Natural killer cell (primary cell): ENCODE results near the gene ARMC10. TPM values are rescaled to one million over a fixed set of nuclear protein-coding genes. Genes with fewer than 3 reads are reported as not detected.
A peak's percentile ranks its signal among the peaks of the same experiment; 100 is the strongest.

Source experiments
- ATAC-seq, 3 donors: fragments of 150-1000 bp in 2 of 3; fragments of 200-7000 bp in 1 of 3; cut with Tn5 transposase; 1 replicate in 1 of 3; 2 replicates in 2 of 3; pipeline ENCODE4 v1.10.0; 2021; ENCODE audit warnings: mild to moderate bottlenecking in 2 of 3, moderate library complexity in 2 of 3
- DNase-seq, 2 donors: peaks; one replicate each; pipeline versions ENCODE4 v3.0.0 to v3.0.0-alpha.2; 2013 to 2021; ENCODE audit warnings: mixed read lengths in 1 of 2
- H3K27ac ChIP-seq: one replicate; pipeline ENCODE4 v1.5.1; 2013; ENCODE audit warnings: mild to moderate bottlenecking, low read length
- H3K27me3 ChIP-seq: one replicate; pipeline ENCODE4 v1.6.1; 2013; ENCODE audit warnings: low read length; ENCODE audit not compliant: control insufficient read depth, insufficient read depth
- H3K36me3 ChIP-seq: one replicate; pipeline ENCODE4 v1.6.1; 2013; ENCODE audit warnings: low read length; ENCODE audit not compliant: control insufficient read depth, insufficient read depth
- H3K4me1 ChIP-seq: one replicate; pipeline ENCODE4 v1.6.1; 2013; ENCODE audit warnings: low read length; ENCODE audit not compliant: control insufficient read depth, insufficient read depth
- H3K4me3 ChIP-seq: one replicate; pipeline ENCODE4 v1.5.1; 2013; ENCODE audit warnings: low read length
- H3K9me3 ChIP-seq: one replicate; pipeline ENCODE4 v1.6.1; 2013; ENCODE audit warnings: low read length; ENCODE audit not compliant: control insufficient read depth, insufficient read depth
- H3K27ac Mint-ChIP-seq, 2 donors: one replicate each; pipeline ENCODE4 v1.8.0; 2022; ENCODE audit warnings: mild to moderate bottlenecking in 2 of 2, mixed read lengths in 2 of 2, moderate library complexity in 1 of 2
- H3K27me3 Mint-ChIP-seq, 2 donors: one replicate each; pipeline ENCODE4 v1.8.0; 2022; ENCODE audit warnings: low read depth in 2 of 2, mixed read lengths in 2 of 2
- H3K36me3 Mint-ChIP-seq: one replicate; pipeline ENCODE4 v1.8.0; 2022; ENCODE audit warnings: mixed read lengths
- H3K4me1 Mint-ChIP-seq, 2 donors: one replicate each; pipeline ENCODE4 v1.8.0; 2022; ENCODE audit warnings: mixed read lengths in 2 of 2
- H3K4me3 Mint-ChIP-seq: one replicate; pipeline ENCODE4 v1.8.0; 2022; ENCODE audit warnings: mild to moderate bottlenecking, moderate library complexity, mixed read lengths
- H3K9me3 Mint-ChIP-seq, 2 donors: one replicate each; pipeline ENCODE4 v1.8.0; 2022; ENCODE audit warnings: mixed read lengths in 2 of 2
- CTCF ChIP-seq: fragments of 200-600 bp; IDR thresholded peaks from one replicate; pipeline ENCODE4 v1.8.0; 2022; ENCODE audit warnings: antibody characterized with exemption
- WGBS: methylation state at CpG from one replicate; pipeline ENCODE4 v1.1.7; 2013; ENCODE audit warnings: missing lambda C conversion rate; ENCODE audit not compliant: insufficient coverage; 5-methylcytosine and 5-hydroxymethylcytosine counted together
- intact Hi-C: fragments of 100-400 bp; cut with micrococcal nuclease; formaldehyde crosslinking; loops from one replicate; pipeline ENCODE4 v1.14.2; 2022
- total RNA-seq, 4 donors: library from RNA; stranded (reverse); fragments of 120-200 nt in 1 of 4; gene quantifications; one replicate each; pipeline versions ENCODE4 v1.2.3 to v1.2.4, GENCODE V29; 2013 to 2022

Gene ARMC10
- total RNA-seq, 3 donors from 2014 or later (not counting 1 experiment from before 2014, with no cell fraction given), result 15.0 to 17.2 (median 15.4) TPM

- Mint-ChIP-seq H3K27ac (peak overlapping the region; percentile 24 to 37), H3K4me3 (no peak overlapping the region), H3K36me3 (peaks cover 17% of the 10 kb centered on the region), H3K9me3 (no peaks in the 10 kb centered on the region), H3K27me3 (no peaks in the 10 kb centered on the region), H3K4me1 (peaks cover 9 to 12% of the 10 kb centered on the region in 2 donors)
- ATAC-seq, result no peak
- H3K36me3 ChIP-seq, result peaks cover 21% of the 10 kb centered on the region
- H3K4me3 ChIP-seq, result no peak overlapping the region
- TF ChIP-seq CTCF, result no peak
- H3K27ac ChIP-seq, result no peak overlapping the region
- H3K4me1 ChIP-seq, result no peaks in the 10 kb centered on the region
- intact Hi-C loops, result no loop called here
- H3K27me3 ChIP-seq, result no peaks in the 10 kb centered on the region
- no peak for DNase-seq
- no peaks in the 10 kb centered on the region for H3K9me3 ChIP-seq
- 76% methylated on average over 3 of the region's 6 CpGs for WGBS
Measured at GRCh38 chr7:103129702-103130549, 55.0 kb downstream of the ARMC10 start.

- Mint-ChIP-seq H3K9me3 (no peaks in the 10 kb centered on the region), H3K27ac (peak overlapping the region; percentile 37 to 48), H3K36me3 (peaks cover 17% of the 10 kb centered on the region), H3K27me3 (no peaks in the 10 kb centered on the region), H3K4me3 (no peak overlapping the region), H3K4me1 (peaks cover 9 to 12% of the 10 kb centered on the region in 2 donors)
- DNase-seq, result no peak
- peaks cover 20% of the 10 kb centered on the region for H3K36me3 ChIP-seq
- H3K4me1 ChIP-seq, result no peaks in the 10 kb centered on the region
- H3K4me3 ChIP-seq, result no peak overlapping the region
- intact Hi-C loops, result no loop called here
- H3K9me3 ChIP-seq, result no peaks in the 10 kb centered on the region
- ATAC-seq, result no peak
- H3K27ac ChIP-seq, result no peak overlapping the region
- WGBS, result 74% methylated on average over 9 of the region's 9 CpGs
- no peaks in the 10 kb centered on the region for H3K27me3 ChIP-seq
- no peak for TF ChIP-seq CTCF
Measured at GRCh38 chr7:103130901-103131624, 56.1 kb downstream of the ARMC10 start.

- Histone ChIP-seq H3K9me3 (no peaks in the 10 kb centered on the region), H3K27ac (no peak overlapping the region), H3K27me3 (no peaks in the 10 kb centered on the region), H3K36me3 (peaks cover 5% of the 10 kb centered on the region), H3K4me1 (no peaks in the 10 kb centered on the region), H3K4me3 (no peak overlapping the region)
- Mint-ChIP-seq H3K4me1 (peaks cover 9 to 10% of the 10 kb centered on the region in 2 donors), H3K9me3 (no peaks in the 10 kb centered on the region), H3K36me3 (peaks cover 4% of the 10 kb centered on the region), H3K4me3 (no peak overlapping the region), H3K27ac (no peak overlapping the region), H3K27me3 (no peaks in the 10 kb centered on the region)
- intact Hi-C loops, result no loop called here
- DNase-seq, result no peak
- no peak for ATAC-seq
- WGBS, result 81% methylated on average over 8 of the region's 9 CpGs
- TF ChIP-seq CTCF, result no peak
Measured at GRCh38 chr7:103132995-103133688, 58.2 kb downstream of the ARMC10 start.
